Activated CD4-positive, CD25-positive, alpha-beta regulatory T cell treated with anti-CD3 and anti-CD28 coated beads, Interleukin-2, amount 50 U/mL, for 16 hours (primary cell): Measurements from ENCODE around the gene FN3KRP.
A peak's percentile ranks its signal among the peaks of the same experiment; 100 is the strongest.
"Not testable (repeated sequence)": the region's sequence is repeated elsewhere in the genome, so short reads cannot be mapped to it uniquely, and the experiment has no call there.

Experiments used
- DNase-seq: peaks from one replicate; pipeline ENCODE4 v3.0.0-alpha.2; 2020; ENCODE audit warnings: low read depth, low spot score

The FN3KRP gene

GRCh38 chr17:82743344-82744219, 27.1 kb downstream of the FN3KRP start:
- DNase-seq = no peak

DNA sequence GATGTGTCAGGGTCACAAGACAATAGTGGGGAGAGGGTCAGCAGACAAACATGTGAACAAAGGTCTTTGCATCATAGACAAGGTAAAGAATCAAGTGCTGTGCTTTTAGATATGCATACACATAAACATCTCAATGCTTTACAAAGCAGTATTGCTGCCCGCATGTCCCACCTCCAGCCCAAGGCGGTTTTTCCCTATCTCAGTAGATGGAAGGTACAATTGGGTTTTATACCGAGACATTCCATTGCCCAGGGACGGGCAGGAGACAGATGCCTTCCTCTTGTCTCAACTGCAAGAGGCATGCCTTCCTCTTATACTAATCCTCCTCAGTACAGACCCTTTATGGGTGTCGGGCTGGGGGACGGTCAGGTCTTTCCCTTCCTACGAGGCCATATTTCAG, 28.2 kb downstream of the FN3KRP start:
- not testable (repeated sequence) for DNase-seq

GRCh38 chr17:82745524-82745923, 29.0 kb downstream of the FN3KRP start:
- no peak for DNase-seq

DNA sequence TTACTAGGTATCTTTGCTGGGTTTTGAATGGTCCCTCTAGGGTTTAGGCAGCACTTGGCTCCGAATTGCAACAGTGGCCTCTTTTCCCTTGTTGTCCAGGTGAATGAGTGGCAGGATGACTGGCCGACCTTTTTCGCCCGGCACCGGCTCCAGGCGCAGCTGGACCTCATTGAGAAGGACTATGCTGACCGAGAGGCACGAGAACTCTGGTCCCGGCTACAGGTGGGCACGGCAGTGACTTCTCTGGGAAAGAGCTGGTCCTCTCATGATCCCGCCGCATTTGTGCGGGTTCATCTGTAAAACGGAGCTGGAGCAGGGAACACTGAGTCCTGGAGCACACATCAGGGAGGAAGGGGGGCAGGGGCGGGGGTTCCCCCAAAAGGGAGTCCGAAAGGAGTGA, 32.2 kb downstream of the FN3KRP start:
- DNase-seq = no peak

DNA sequence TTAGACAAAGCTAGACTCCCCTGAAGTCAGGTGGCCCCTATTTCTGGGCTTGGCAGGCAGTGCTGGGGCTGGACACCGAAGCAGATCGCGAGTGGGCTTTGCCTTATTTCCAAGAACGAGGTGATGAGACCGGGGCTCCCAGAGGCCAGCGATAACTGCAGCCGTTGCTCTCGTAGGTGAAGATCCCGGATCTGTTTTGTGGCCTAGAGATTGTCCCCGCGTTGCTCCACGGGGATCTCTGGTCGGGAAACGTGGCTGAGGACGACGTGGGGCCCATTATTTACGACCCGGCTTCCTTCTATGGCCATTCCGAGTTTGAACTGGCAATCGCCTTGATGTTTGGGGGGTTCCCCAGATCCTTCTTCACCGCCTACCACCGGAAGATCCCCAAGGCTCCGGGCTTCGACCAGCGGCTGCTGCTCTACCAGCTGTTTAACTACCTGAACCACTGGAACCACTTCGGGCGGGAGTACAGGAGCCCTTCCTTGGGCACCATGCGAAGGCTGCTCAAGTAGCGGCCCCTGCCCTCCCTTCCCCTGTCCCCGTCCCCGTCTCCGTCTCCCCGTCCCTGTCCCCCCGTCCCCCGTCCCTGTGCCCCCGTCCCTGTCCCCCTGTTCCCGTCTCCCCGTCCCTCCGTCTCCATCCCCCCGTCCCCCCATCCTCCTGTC, 33.9 kb downstream of the FN3KRP start:
- no peak for DNase-seq

DNA sequence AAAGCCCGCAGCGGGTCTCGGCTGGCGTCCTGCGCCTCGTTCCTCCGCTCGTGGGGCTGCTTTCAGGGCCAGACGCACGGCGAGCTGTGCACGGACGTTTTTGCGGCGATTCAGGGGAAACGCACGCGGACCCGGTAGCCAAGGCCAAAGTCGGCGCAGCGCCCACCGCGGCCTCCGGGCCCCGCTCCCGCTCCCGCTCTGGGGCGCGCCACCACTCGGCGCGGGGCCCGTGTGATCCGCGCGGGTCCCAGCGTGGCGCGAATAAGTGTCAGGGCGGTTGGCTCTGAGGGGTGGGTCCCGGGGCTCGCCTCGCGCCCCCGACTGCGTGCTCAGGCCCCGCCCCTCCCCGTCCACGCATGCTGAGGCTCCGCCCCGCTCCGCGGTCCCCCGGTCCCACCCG, 34.7 kb downstream of the FN3KRP start:
- no peak for DNase-seq

GRCh38 chr17:82751571-82752370, 35.3 kb downstream of the FN3KRP start, which contains the start of gene TBCD:
TSS of gene TBCD (plus strand) at chr17:82752065. CDS start at chr17:82752194, 129 bp downstream.
- DNase-seq = peak; percentile 60

GRCh38 chr17:82752371-82753200, 36.1 kb downstream of the FN3KRP start:
- no peak for DNase-seq

DNA sequence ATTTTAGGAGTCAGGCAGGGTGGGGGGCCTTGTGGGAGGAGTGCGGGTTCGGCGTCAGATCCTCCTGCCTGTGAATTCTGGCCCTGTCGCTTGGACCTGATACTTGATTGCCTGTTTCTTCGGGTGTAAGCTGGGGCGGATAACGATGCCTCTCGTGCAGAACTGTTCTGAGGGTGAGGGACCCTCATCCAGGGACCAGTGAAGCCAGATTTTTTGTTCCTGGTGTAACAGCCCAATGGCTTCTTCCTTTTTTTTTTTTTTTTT, 36.6 kb downstream of the FN3KRP start:
- DNase-seq = no peak

DNA sequence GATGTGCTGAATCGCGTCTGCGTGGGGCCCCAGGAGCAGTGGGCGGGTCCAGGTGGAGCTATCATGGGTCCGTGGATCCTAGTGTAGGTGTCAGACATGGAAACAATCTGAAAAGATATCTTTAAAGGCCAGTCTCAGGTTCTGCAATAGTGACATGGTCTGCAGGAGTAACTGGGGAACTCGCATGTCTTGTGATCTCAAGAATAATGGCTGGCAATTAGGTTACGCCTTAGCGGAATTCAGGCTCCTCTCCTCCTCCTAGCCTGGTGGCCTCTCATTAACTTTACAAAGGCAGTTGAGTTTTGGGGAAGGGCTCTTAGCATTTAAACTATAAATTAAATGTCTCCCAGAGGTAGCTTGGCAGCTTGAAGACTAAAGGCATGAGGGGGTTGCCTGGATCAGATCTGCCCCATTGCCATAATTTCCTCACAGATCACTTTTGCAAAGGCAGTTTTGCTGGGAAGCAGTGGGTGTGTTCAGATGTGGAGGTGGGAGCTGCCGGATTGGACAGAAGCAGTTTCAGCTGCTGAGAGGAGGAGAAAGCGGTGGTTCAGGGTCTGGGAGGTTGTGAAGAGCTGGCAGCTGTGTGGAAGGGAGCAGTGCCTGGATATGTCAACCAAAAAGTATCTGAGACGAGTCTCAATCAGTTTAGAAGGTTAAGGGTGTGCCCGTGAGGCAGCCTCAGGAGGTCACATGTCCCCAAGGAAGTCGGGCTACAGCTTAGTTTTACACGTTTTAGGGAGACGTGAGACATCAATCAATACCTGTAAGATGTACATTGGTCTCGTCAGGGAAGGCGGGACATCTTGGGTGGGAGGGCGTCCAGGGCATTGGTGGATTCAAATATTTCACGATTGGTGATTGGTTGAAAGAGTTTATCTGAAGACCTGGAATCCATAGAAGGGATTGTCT, 38.0 kb downstream of the FN3KRP start:
- no peak for DNase-seq

DNA sequence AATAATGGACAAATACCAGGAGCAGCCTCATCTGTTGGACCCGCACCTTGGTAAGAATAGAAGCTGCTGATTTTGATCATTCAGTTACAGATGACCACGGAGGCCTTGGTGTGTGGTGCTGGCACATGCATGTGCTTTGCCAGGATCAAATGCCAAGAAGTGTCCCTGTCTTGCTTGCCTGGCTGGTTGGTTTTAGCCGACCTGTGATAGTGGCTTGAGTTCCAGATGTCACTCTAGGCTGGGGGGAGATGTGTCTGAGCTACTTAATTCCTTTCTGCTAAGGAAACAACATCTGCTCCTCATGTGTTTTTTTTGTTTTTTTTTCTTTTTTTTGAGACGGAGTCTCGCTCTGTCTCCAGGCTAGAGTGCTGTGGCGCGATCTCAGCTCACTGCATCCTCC, 39.7 kb downstream of the FN3KRP start:
- no peak for DNase-seq

- no peak for DNase-seq
These were observed 48.9 kb downstream of the FN3KRP start for GRCh38 chr17:82765371-82765770.

- DNase-seq = no peak
These were observed 50.7 kb downstream of the FN3KRP start for GRCh38 chr17:82767041-82767754.

DNA sequence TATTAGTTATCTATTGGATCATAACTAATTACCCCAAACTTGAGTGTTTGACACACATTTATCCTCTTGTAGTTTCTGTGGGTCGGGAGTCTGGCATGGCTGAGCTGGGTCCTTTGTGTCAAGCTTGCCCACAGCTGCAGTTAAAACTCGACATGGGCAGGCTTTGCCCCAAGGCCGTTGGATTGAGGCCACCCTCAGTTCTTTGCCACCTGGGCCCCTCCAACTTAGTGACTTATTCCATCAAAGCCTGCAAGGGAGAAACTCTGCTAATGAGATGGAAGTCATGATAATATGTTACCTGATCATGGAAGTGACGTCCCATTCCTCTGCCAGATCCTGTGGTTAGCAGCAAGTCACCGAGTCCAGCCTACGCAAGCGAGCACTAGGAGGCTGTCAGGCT, 52.5 kb downstream of the FN3KRP start:
- no peak for DNase-seq

GRCh38 chr17:82772026-82772425, 55.5 kb downstream of the FN3KRP start:
- DNase-seq = no peak

- not testable (repeated sequence) for DNase-seq
These were observed 58.0 kb downstream of the FN3KRP start for GRCh38 chr17:82774456-82774855.

DNA sequence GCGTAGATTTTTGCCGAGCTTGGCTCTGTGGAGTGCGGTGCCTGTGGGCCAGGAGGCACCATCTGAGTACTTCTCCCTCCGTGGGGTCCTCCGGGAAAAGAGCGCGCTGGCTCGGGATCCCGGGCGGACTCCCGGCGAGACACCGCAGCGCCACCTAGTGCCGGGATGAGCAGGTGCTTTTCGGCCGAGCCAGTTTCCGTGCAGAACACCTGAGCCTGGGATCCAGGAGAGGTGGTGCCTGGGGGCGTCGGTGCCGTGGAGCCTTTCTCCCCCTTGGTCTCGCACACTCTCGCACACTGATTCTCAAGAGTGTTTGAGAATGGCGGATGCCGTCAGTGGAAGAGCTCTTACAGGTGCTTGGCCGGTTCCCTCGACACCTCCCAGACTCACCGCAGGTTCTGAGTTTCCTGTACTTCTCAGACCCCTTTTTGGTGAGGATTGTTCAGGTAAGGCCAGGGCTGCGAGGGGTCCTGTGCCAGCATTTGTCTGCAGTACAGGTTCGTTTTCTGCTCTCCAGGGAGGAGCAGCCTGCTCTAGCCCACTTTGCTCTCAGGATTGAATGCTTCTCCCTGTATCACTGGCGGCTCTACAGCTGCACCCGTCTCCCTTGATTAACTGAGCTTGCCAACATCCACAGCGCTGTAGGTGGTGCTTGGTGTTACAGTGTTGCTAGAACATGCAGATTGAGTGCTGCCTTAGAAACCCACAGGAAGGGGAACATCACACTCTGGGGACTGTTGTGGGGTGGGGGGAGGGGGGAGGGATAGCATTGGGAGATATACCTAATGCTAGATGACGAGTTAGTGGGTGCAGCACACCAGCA, 58.7 kb downstream of the FN3KRP start:
- no peak for DNase-seq

- DNase-seq = no peak
These were observed 59.9 kb downstream of the FN3KRP start for GRCh38 chr17:82776454-82776853.
